ENCODE data around the gene FAM118B.

- no peak for TF ChIP-seq CTCF (conservative IDR thresholded peaks at IDR 0.05)
- no peak for TF ChIP-seq EZH2 (IDR thresholded peaks at IDR 0.05; ENCODE audit: low read depth)
Measured at GRCh38 chr11:126216526-126217305, 5.1 kb downstream of the FAM118B start.

All from PC-9 (cell line).